GM19240 (cell line): ENCODE measurements around the gene CNOT3.
"Not testable (repeated sequence)": the region's sequence is repeated elsewhere in the genome, so short reads cannot be mapped to it uniquely, and the experiment has no call there.

ENCODE experiments used
- DNase-seq: peaks from one replicate; pipeline ENCODE4 v3.0.0; 2011; ENCODE audit warnings: low spot score; ENCODE audit not compliant: insufficient read length

CNOT3 gene

GRCh38 chr19:54191011-54191810 is 53.6 kb downstream of the CNOT3 start, which contains the start of gene TSEN34:
TSEN34 (plus strand) TSS chr19:54191308; CDS start chr19:54191365, 57 bp downstream.
- no peak for DNase-seq

DNA sequence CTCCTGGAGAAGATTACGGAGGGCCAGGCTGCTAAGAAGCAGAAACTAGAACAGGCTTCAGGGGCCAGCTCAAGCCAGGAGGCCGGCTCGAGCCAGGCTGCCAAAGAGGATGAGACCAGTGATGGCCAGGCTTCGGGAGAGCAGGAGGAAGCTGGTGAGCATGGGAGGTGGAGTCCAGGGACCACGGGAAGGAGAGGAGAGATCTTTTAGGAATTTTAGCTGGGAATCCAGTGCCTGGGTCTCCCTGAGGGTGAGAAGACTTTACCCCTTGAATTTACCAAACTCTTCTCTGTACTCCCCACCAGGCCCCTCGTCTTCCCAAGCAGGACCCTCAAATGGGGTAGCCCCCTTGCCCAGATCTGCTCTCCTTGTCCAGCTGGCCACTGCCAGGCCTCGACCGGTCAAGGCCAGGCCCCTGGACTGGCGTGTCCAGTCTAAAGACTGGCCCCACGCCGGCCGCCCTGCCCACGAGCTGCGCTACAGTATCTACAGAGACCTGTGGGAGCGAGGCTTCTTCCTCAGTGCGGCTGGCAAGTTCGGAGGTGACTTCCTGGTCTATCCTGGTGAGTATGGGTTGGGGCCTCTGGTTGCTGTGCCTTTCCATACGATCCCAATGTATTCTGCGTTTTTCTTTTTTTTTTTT is 54.4 kb downstream of the CNOT3 start:
- no peak for DNase-seq

DNA sequence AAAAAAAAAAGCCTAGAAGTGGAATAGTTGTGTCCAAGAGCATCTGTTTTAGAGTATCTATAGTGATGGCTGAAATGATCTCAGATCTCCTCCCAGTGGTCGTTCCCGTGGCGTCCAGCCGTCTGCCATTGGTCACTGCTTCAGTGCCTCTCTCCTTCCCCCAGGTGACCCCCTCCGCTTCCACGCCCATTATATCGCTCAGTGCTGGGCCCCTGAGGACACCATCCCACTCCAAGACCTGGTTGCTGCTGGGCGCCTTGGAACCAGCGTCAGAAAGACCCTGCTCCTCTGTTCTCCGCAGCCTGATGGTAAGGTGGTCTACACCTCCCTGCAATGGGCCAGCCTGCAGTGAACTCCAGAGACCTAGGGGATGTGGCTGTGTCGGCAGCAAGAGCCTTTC is 55.4 kb downstream of the CNOT3 start:
- no peak for DNase-seq

- DNase-seq = not testable (repeated sequence)
Measured at GRCh38 chr19:54194463-54194862, 56.9 kb downstream of the CNOT3 start.

- DNase-seq = no peak
Measured at GRCh38 chr19:54196536-54196935, 59.0 kb downstream of the CNOT3 start.

DNA sequence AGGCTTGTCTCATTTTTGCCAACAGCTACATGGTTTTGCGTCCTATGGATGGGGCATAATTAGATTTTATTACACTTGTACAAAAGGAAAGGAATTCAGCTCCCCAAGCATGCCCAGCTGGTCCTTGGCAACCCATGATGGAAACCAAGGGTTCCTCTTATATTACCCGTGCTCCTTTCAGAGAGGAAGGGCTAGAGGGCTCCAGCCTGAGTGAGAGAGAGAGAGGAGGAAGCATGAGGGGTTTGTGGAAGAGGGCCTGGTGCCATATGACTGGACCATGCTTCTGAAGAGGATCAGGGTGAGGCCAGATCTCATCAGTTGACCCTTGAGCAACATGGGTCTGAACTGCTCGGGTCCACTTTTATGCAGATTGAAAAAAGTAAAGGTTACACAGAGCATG is 59.6 kb downstream of the CNOT3 start:
- no peak for DNase-seq

- no peak for DNase-seq
Measured at GRCh38 chr19:54199401-54199800, 61.8 kb downstream of the CNOT3 start.

- DNase-seq = no peak
Measured at GRCh38 chr19:54201172-54201701, 63.7 kb downstream of the CNOT3 start.

DNA sequence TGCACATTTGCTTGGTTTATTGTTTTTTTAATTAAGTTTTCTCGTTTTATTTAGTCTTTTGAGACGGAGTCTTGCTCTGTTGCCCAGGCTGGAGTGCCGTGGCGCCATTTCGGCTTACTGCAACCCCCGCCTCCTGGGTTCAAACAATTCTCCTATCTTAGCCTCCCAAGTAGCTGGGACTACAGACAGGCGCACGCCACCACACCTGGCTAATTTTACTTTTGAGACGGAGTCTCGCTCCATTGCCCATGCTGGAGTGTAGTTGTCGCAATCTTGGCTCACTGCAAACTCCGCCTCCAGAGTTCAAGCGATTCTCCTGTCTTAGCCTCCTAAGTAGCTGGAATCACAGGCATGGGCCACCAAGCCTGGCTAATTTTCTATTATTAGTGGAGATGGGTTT is 64.4 kb downstream of the CNOT3 start:
- DNase-seq = no peak

DNA sequence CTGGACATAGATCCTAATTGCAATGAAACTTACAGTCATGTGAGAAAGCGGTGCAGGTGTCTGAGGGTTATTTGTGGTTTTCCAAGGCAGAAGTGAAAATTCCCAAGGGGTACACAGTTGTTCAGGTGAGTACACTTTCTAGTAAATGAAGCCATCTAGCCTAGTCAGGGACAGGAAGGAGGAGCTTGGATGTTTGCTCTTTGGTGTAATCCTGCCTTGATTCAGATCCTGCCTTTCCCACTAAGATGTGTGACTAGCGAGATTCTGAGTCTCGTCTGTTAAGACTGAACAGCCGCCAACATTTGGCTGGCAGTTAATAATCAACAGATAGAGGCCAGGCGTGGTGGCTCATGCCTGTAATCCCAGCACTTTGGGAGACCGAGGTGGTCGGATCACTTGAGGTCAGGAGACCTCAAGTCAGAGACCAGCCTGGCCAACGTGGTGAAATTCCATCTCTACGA is 65.6 kb downstream of the CNOT3 start:
- no peak for DNase-seq

- DNase-seq = no peak
Measured at GRCh38 chr19:54204767-54205468, 67.4 kb downstream of the CNOT3 start.
